ENCODE data around the gene MND1. TPM values are rescaled to one million over a fixed set of nuclear protein-coding genes. Genes with fewer than 3 reads are reported as not detected.

MND1 gene
- total RNA-seq, 2 donors from 2014 or later, result 3.0 TPM; not detected in 1

DNA sequence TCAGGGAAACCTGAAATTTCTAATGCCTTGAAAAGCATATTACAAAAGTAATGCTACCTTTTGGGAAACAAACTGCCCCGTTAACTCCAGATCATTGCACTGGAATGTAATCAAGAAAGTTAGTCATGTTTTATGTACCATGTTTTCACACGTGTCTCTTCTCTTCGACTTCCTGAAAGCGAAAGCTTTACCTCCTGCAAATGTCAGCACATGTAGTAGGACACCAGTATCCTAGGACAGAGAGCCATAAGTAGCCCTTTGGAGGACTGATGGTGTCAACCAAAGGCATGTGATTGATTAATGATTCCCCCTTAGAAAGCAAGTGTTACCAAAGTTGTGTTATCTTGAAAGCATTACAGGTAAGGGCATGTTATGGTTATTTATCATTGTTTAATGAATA lies 8.8 kb upstream of the MND1 start:
- Histone ChIP-seq H3K27me3 (replicated peaks; ENCODE audit: insufficient read depth) (no peaks in the 10 kb centered on the region), H3K27ac (no peak overlapping the region), H3K9me3 (no peaks in the 10 kb centered on the region), H3K4me3 (no peak overlapping the region), H3K36me3 (no peaks in the 10 kb centered on the region), H3K4me1 (ENCODE audit: control insufficient read depth in 1 of 2, low read depth in 2 of 2) (no peaks in the 10 kb centered on the region)
- DNase-seq (ENCODE audit: low spot score), result no peak
- TF ChIP-seq CTCF (IDR thresholded peaks at IDR 0.05), result no peak
- no peak for ATAC-seq (ENCODE audit: insufficient number of reproducible peaks, low FRiP score, low read depth)

- no peak overlapping the region for H3K27ac ChIP-seq
- H3K36me3 ChIP-seq, result no peaks in the 10 kb centered on the region
- ATAC-seq (ENCODE audit: insufficient number of reproducible peaks, low FRiP score, low read depth) (no peak), DNase-seq (ENCODE audit: low spot score) (no peak)
- peaks cover 0 to 6% of the 10 kb centered on the region in 2 donors for H3K4me1 ChIP-seq (ENCODE audit: control insufficient read depth in 1 of 2, low read depth in 2 of 2)
- no peak overlapping the region for H3K4me3 ChIP-seq
- H3K9me3 ChIP-seq, result no peaks in the 10 kb centered on the region
- TF ChIP-seq CTCF (IDR thresholded peaks at IDR 0.05), result no peak
- no peaks in the 10 kb centered on the region for H3K27me3 ChIP-seq (replicated peaks; ENCODE audit: insufficient read depth)
Measured at GRCh38 chr4:153337686-153338085, 6.8 kb upstream of the MND1 start.

DNA sequence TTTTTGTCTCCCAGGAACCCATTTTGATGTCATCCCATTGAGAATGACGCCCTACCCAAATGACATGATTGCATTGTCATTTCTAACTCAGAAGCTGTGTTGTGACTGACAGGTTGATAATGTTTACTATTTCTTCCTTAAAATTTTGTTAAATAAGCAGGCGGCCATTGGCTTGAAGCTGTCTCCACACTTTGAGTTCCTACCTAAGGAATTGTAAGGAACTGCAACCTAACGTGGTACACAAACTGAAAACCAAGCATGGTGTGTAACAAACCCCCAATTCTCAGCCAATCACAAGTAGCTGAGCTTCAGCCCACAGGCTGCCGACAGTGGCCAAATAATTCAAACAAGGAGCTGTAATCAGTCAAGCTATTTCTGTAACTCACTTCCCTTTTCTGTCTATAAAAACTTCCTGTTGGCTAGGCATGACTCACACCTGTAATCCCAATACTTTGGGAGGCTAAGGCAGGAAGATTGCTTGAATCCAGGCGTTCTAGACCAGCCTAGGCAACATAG lies 2.9 kb upstream of the MND1 start:
- H3K9me3 ChIP-seq, result no peaks in the 10 kb centered on the region
- H3K27me3 ChIP-seq (replicated peaks; ENCODE audit: insufficient read depth), result no peaks in the 10 kb centered on the region
- no peak overlapping the region for H3K4me3 ChIP-seq
- no peaks in the 10 kb centered on the region for H3K36me3 ChIP-seq
- DNase-seq (ENCODE audit: low spot score), result no peak
- ATAC-seq (ENCODE audit: insufficient number of reproducible peaks, low FRiP score, low read depth), result no peak
- no peak overlapping the region for H3K27ac ChIP-seq
- peaks cover 0 to 6% of the 10 kb centered on the region in 2 donors for H3K4me1 ChIP-seq (ENCODE audit: control insufficient read depth in 1 of 2, low read depth in 2 of 2)
- no peak for TF ChIP-seq CTCF (IDR thresholded peaks at IDR 0.05)

DNA sequence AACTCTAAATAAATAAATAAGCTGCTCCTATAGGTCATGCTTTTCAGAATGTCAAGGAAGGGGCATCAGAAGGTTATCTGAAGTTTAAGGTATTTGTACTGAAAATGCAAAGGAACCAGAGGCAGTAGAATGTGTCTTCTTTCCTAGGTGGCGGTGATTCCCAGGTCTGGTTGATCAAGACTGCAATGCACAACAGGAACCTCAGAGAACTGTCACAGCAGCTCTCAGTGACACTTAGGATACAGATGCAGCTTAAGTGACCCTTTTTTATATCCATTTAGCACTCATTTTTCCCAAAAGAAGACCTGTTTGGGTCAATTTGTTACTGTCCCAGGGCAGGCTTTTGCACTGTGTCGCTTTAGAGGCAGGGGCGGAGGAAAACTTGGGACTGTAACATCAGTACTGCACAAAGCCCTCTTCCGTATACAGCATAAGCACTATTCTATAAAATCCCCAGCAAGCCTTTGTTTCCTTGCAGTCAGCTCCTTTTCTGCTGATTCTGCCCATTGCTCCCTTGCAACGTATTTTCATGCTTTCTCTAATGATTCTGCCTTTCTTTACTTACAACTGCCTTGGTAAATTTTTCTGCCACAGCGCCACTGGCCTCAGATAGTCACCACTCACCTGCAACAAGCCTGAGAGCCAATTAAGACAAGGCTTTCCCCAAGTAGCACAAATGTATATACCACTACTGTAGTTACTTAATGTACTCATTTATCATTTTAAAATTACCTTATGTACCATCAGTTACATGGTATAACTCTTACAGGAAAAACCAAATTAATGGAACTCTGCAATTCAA lies 1.5 kb upstream of the MND1 start:
- Histone ChIP-seq H3K4me1 (ENCODE audit: control insufficient read depth in 1 of 2, low read depth in 2 of 2) (peaks cover 0 to 6% of the 10 kb centered on the region in 2 donors), H3K27me3 (replicated peaks; ENCODE audit: insufficient read depth) (no peaks in the 10 kb centered on the region), H3K36me3 (no peaks in the 10 kb centered on the region), H3K4me3 (no peak overlapping the region), H3K27ac (no peak overlapping the region), H3K9me3 (no peaks in the 10 kb centered on the region)
- no peak for TF ChIP-seq CTCF (IDR thresholded peaks at IDR 0.05)
- no peak for ATAC-seq (ENCODE audit: insufficient number of reproducible peaks, low FRiP score, low read depth)
- no peak for DNase-seq (ENCODE audit: low spot score)

GRCh38 chr4:153345012-153345981 lies 809 bp downstream of the MND1 start:
- H3K4me3 ChIP-seq, result peak overlapping the region; percentile 85
- peaks cover 0 to 6% of the 10 kb centered on the region in 2 donors for H3K4me1 ChIP-seq (ENCODE audit: control insufficient read depth in 1 of 2, low read depth in 2 of 2)
- DNase-seq (ENCODE audit: low spot score), result no peak
- H3K36me3 ChIP-seq, result no peaks in the 10 kb centered on the region
- ATAC-seq (ENCODE audit: insufficient number of reproducible peaks, low FRiP score, low read depth), result no peak
- TF ChIP-seq CTCF (IDR thresholded peaks at IDR 0.05), result no peak
- no peaks in the 10 kb centered on the region for H3K27me3 ChIP-seq (replicated peaks; ENCODE audit: insufficient read depth)
- no peak overlapping the region for H3K27ac ChIP-seq
- no peaks in the 10 kb centered on the region for H3K9me3 ChIP-seq

All from thoracic aorta (tissue), 2 donors.